ENCODE results near the gene KLHL9.
A peak's percentile ranks its signal among the peaks of the same experiment; 100 is the strongest.
"Not testable (repeated sequence)": the region's sequence is repeated elsewhere in the genome, so short reads cannot be mapped to it uniquely, and the experiment has no call there.

KLHL9 gene, protein sequence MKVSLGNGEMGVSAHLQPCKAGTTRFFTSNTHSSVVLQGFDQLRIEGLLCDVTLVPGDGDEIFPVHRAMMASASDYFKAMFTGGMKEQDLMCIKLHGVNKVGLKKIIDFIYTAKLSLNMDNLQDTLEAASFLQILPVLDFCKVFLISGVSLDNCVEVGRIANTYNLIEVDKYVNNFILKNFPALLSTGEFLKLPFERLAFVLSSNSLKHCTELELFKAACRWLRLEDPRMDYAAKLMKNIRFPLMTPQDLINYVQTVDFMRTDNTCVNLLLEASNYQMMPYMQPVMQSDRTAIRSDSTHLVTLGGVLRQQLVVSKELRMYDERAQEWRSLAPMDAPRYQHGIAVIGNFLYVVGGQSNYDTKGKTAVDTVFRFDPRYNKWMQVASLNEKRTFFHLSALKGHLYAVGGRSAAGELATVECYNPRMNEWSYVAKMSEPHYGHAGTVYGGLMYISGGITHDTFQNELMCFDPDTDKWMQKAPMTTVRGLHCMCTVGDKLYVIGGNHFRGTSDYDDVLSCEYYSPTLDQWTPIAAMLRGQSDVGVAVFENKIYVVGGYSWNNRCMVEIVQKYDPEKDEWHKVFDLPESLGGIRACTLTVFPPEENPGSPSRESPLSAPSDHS

DNA sequence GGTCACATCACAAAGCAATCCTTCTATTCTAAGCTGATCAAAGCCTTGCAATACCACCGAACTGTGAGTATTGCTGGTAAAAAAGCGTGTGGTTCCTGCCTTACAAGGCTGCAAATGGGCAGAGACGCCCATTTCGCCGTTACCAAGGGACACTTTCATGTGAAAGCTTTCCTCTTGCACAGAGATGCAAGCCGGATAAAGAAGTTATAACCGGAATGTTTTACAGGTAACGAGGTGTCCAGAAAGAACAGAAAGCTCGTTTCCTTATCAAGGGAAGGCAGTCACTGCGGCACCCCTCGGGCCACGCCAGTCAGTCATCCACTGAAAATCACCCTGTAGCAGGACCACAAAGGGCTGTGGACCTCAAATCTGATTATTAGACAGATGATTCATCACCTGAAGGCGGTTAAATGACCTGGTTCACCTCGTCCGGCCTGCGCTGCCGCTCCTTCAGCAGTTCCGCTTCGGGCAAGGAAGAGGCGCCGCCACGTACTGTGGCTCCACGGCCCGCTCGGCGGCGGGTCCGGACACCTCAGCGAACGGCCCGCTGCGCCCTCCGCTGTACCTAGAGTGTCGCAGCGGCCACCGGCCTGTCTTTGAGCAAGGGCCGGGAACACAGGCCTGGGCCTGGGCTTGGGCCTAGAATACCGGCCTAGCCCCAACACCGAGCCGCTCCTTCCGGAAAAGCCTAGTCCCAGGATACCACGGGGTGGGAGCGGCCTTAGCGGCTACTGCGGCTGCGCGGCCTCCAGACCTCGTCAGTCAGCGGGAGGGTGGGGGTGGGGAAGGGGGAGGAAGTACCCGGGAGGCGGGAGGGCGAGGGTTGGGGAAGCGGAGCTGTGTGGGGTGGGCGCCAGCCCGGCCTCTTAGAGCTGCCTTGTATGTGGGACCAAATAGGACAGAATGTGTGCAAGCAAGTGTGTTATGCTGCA lies at the start of gene KLHL9:
Gene KLHL9, minus strand, starts transcription at position 704 of the 932 bp plus-strand sequence. Its CDS starts 545 bp downstream, at position 159.
- peak; percentile 81 for DNase-seq (ENCODE audit: low read depth)

DNA sequence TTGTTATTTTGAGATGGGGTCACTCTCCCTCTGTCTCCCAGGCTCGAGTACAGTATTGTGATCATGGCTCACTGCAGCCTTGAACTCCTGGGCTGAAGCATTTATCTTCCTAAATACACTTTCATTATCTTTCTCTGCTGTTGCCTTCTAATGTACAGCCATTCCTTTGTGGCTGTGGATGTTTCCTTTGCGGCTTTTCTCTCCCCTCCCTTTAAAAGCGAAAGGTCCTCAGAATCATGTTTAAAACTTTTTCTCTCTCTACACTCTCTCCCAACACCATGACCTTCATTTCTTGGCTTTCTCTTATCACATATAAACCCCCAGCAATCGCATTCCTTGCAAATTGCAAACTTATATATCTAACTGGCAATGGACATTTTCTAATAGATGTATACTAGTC lies 48.4 kb upstream of the KLHL9 start:
- DNase-seq (ENCODE audit: low read depth): no peak

DNA sequence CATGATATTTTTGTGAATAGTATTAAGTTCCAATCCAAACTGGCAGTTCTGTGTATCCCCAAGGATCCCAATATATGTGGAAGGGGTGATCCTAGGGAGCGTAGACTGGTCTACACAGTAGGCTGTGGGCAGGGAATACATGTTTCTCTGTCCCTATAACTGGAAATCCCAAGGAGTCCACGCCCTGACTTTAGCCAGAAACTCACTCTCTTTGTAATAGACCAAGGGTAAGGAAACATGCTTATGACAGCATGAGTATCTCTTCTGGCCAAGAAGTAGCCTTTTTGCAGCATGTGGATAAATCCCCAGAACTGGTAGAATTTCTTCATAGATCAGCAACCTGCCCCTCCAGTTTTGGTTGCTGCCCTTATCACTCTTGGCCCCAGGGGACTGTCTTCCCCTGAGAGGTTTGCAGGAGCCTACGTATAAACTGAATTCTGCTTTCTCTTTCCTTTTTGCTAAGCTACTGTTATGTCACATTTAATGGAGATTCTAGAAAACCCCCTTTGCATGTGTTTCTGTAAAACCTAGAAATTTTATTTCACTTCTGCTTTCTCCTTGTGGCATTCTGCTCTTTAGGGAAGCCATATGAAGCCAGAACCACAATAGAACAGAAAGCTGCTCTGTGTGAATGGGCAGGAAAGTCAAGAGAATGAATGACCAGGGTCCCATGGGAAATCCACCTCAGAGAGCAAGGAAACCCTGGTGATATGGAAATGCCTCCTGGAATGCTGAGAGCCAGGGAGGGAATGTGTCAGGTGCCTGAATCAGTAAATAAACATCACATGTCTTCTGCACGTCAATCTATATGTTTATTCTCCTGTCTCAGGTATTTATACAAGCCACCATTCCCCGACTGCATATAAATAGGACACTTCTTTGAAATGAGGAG lies 46.5 kb upstream of the KLHL9 start:
- DNase-seq (ENCODE audit: low read depth): no peak

DNA sequence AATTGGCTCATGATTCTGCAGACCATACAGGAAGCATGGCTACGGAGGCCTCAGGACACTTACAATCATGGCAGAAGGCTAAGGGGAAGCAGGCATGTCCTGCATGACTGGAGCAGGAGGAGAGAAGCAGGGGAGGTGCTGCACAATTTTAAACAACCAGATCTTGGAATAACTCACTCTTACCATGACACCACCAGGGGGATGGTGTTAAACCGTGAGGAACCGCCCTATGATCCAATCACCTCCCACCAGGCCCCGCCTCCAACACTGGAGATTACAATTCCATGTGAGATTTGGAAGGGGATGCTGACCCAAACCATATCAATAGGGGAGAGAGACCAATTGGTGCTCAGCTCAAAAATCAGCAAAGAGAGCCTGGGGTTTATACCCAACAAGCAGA lies 36.3 kb upstream of the KLHL9 start:
- DNase-seq (ENCODE audit: low read depth): not testable (repeated sequence)

DNA sequence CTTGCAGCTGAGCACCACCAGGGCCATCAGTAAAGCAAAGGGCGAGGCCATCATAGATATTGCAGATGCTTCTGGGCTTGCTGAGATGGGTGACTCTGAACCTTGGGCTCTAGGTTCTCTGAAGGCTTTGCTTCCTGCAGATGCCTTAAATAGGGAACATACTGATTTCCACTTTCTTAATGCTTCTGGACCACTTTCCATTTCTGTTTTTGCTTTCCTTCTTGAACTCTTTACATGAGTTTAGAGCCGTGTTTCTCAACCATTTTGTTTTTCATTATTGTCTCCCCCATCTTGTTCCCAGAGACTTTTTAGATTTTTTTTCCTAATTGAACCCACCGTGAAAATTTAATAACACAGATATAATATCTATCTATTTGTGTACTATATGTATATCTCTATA lies 32.8 kb upstream of the KLHL9 start, which contains the start of gene IFNA13:
Gene IFNA13, minus strand, starts transcription at position 101 of the 400 bp plus-strand sequence. Its CDS starts 47 bp downstream, at position 54.
- DNase-seq (ENCODE audit: low read depth): no peak

DNA sequence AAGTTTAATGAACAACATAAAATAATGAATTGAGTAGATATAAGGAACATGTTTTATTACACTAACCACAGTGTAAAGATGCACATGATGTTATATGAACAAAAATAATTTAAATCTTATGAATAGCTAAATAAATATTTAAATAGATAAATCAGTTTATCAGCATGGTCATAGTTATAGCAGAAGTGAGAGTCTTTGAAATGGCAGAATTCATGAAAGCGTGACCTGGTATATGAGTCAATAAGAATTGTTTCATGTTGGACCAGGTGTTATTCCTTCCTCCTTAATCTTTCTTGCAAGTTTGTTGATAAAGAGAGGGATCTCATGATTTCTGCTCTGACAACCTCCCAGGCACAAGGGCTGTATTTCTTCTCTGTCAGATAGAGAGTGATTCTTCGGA lies 32.0 kb upstream of the KLHL9 start:
- DNase-seq (ENCODE audit: low read depth): not testable (repeated sequence)

DNA sequence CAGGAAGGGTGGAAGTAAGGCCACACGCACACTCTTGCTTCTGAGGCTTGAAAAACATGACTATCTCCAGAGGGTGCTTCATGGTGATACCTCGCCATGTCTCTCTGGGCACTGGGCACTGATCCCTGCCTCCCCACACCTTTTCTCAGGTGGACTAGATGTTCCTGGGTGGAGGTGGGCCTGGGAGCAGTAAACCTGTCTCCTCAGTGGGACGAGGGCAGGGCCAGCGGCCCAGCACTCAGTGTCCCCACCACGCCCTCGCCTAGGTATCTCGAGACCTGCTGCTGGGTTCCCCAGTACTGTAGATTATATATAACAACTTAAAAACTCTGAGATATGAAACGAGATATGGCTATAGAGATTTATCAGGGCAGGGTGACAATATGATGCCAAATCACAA lies 27.1 kb upstream of the KLHL9 start:
- DNase-seq (ENCODE audit: low read depth): no peak

DNA sequence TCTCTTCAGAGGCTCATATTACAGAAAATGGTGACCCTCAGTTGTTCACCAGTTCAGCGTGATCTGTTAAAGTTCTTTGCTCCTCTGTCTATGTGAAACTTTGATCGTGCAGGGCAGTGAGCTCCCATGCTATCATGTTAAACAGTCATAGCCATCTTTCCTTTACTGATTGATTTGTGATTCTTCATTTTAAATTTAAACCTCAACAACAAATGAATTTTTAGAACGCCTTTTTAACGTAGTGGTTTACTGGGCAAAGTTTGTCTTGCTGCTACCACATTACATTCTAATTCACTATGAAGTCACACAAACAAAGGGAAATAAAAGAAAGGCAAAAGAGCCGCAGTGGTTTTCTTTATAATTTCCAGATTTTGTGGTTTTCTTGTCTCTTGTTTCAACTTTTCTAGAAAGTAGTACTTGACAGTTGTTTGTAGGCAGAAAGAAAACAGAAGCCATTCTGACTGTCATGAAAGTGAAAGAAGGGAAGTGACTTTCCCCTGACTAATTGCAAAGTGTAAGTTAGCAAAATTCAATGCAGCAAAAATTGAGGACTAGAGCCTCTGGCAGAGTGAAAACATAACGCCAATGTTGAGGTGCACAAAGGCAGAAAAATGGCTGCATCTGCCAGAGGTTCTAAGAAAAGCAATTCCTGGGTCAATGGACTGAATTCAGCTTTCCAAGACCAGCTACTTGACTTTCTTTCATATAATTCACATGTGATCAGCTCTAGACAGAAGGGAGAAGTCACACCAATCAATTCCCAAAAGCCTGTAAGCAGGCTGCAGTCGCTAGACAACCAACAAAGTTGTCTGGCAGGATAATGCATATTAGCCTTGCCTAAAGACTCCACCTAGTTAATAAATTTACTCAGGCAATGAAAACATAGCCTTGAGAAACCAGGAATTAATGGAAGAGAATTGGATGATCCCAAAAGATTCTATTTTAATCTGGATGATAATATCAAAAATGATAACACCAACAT lies 22.6 kb upstream of the KLHL9 start:
- DNase-seq (ENCODE audit: low read depth): no peak

DNA sequence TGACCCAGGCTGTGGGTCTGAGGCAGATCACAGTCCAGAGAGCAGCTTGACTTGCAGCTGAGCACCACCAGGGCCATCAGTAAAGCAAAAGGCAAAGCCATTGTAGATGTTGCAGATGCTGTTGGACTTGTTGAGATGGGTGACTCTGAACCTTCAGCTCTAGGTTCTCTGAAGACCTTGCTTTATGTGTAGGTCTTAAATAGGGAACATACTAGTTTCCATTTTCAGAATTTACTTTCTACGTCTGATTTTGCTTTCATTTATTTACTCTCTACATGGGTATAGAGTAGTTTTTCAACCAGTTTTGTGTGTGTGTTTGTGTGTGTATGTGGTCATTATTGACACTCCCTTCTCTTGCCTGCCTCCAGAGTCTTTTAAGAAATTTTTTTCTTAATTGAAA lies 15.6 kb upstream of the KLHL9 start, which contains the start of gene IFNA6:
Gene IFNA6, minus strand, starts transcription at position 101 of the 400 bp plus-strand sequence. Its CDS starts 0 bp downstream, at position 101.
- DNase-seq (ENCODE audit: low read depth): no peak

DNA sequence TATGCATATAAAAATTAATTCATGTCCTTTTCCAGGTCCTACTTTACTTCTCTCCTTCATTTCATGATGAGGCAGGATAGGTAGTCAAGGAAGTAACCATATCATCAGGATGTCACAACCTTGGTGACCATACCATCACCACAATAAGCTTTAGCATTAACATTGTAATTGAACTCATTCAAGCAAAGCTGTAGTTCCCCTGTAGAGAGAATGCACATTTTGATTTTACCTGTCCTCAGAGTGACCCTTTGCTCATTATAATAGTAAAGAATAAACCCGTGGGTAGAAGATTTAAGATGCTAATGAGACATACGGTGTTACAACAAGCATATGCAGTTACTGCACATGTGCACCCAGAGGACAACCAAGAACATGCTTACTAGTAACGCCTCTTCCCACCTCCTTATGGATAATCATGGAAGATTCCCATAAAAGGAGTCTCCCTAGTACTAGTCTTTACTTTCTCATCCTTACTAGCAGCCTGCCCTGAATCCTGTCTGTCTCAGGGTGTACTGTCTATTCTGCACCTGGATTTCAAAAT lies 13.3 kb upstream of the KLHL9 start:
- DNase-seq (ENCODE audit: low read depth): no peak

DNA sequence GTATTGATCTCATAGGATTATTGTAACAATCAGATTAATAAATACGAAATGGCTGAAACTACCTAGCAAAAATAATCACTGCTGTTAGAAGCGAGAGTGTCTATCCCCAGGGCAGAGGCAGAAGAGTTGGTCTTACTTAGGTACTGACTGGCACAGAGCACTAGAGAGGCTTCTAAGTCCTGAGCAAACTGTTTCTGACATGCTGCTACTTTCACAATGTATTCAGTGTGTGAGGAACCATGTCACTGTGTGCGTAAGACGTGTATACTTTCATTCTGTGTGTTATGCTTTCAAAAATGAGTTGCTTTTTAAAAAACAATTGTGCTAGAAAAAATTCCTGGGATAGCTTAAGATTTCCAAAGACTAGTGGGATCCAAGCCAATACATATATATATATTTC lies 5.5 kb upstream of the KLHL9 start:
- DNase-seq (ENCODE audit: low read depth): no peak

DNA sequence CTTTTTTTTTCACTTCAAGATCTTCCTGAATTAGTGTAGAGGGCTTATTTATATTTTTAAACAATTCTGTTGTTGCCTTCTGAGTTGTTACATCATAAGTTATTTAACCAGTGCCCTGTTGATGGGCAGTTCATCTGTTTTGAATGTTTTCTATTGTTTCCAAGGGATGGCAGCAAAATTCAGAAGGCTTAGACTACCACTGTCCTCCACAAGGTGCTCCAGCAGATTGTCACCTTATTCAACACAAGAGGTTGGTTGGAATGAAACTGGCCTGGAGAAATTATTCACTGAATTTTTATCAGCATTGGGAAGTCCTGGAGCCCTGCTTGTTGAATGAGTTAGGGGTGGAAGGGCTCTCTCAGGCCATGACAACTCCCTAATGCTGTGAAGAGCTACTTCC lies 1.3 kb upstream of the KLHL9 start:
- no peak for DNase-seq (ENCODE audit: low read depth)

DNA sequence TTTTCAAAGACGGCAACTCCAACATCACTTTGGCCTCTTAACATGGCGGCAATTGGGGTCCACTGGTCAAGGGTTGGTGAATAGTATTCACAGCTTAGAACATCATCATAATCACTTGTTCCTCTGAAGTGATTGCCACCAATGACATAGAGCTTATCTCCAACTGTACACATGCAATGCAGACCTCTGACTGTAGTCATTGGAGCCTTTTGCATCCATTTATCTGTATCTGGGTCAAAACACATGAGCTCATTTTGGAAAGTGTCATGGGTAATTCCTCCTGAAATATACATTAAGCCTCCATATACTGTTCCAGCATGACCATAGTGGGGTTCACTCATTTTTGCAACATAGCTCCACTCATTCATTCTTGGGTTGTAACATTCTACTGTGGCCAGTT lies 2.0 kb downstream of the KLHL9 start:
- no peak for DNase-seq (ENCODE audit: low read depth)

DNA sequence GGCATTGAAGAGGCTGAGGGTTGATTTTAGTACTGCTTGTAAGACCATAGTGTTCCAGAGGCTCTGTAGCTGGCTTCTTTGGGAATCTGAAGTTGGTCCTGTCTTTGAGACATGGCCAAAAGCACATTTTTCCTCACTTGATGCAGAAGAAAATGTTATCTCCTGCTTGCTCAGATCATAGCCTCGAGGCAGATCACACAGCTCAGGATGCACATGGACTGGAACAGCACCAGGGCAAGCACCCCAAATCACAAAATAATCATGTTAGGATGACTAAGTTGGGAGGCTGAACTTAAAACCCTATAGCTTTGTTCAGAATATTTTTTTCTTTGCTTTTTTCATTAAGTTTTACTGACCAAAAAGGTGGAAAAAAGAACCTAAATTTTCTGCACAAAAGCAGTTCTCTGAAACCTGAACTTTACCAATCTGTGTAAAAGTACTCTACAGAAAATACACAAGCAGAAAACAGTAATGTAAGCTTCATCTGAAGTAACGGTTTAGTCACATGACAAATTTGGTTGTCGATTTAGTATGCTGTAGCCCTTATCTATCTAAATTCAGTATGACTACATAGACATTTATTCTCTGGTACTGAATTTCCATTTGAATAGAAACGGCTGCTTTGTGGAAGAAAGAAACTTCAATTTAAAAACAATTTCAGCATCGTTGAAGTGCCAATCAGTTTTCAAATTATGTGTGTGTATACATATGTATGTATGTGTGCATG lies 3.4 kb downstream of the KLHL9 start:
- DNase-seq (ENCODE audit: low read depth): no peak

DNA sequence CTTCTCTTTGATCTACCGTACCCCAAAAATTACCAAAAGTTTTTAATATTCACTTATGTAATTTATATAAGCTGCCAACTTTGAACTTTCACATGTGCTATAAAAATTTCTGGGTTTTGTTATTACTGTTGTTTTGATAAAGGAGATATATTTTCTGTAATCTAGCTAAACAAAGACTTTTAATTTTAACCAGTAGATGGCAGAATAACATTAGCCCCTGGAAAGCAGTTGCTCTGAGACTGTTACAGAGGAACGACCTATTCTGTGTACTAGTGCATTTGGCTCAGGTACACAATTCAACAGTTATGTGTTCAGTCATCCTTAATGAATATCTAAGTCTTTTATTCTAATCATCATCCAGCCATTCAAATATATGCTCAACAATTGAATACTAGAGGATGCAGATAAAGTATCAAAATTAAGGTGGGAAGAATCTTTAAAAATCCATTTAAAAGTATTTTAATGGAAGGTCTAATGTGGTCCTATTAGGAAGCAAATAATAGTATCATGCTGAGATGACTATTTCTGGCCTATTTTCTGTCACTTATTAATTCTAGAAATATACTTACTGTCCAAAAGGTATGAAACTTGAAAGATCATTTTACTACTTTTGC lies 8.6 kb downstream of the KLHL9 start:
- DNase-seq (ENCODE audit: low read depth): no peak

DNA sequence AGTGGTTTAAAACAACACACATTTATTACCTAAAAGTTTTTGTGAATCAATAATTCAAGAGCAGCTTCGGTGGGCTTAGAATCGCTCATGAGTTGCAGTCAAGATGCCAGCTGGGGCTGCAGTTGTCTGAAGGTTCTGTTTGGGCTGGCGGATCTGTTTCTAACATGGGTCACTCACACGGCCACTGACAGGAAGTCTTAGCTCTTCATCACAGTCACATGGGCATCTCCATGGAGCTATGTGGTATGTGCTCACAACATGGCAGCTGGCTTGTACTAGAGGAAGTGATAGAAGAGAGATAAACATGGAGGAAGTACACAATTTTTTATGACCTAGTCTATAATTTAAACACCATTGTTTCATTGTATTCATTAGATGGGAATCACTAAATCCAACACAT lies 11.2 kb downstream of the KLHL9 start:
- DNase-seq (ENCODE audit: low read depth): no peak

DNA sequence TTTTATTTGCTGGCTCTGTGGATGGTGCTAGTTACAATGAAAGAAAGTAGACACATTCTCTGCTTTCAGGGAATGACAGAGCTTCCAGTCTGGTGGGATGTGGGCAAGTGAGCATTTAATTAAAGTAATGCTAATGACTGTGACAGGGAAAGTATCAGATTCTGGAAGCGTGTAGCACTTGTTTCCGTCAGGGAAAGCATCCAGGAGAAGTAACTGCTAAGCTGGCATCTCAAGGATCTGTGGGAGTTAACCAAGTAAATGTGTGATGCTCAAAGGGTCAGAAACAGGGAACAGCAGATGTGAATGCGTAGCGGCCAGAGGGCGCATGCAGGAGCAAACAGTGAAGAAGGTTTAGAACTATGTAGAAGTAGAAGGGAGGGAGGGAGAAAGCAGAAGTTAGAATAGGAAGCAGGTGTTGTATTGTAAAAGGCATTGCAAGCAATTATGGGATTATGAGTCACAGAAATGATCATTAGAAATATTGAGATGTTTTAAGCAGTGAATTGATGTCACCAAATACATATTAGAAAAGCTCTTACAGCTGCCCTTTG lies 12.2 kb downstream of the KLHL9 start:
- no peak for DNase-seq (ENCODE audit: low read depth)

DNA sequence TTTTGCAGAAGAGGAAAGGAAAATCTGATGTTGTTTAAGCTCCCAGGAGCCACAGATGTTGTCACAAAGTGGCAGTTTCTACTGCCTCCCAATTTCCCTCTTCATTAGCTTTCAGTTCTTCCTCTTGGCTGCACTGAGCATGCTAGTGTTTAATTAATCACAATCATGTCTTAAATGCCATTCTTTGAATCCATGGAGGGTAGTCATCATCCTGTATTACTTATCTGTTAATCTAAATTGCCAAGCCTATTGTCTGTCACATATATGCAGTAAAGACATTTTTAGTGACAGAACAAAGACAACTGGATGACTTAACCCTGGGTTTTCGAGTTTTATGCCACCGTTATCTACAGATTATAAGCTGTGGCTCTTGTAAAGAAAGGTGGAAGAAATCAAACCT lies 14.7 kb downstream of the KLHL9 start:
- no peak for DNase-seq (ENCODE audit: low read depth)

All from activated T-cell treated with anti-CD3 and anti-CD28 coated beads for 24 hours (primary cell).